Stimulated activated CD4-positive, alpha-beta T cell treated with anti-CD3 and anti-CD28 coated beads, Interleukin-15, amount 100 ng/mL, for 24 hours (primary cell): ENCODE measurements around the gene AIMP2.
"Not testable (repeated sequence)": the region's sequence is repeated elsewhere in the genome, so short reads cannot be mapped to it uniquely, and the experiment has no call there.

Experiments used
- DNase-seq: peaks from one replicate; pipeline ENCODE4 v3.0.0-alpha.2; 2020

AIMP2 gene

GRCh38 chr7:6026820-6027311 lies 17.8 kb downstream of the AIMP2 start:
- DNase-seq, result no peak

GRCh38 chr7:6027806-6028365 lies 18.8 kb downstream of the AIMP2 start:
- no peak for DNase-seq

- no peak for DNase-seq
Measured at GRCh38 chr7:6028563-6028962, 19.5 kb downstream of the AIMP2 start.

- no peak for DNase-seq
Measured at GRCh38 chr7:6030988-6031387, 21.9 kb downstream of the AIMP2 start, which contains the start of gene ANKRD61. Gene ANKRD61 (plus strand): TSS chr7:6031376. CDS start chr7:6031376, 0 bp downstream.

GRCh38 chr7:6031567-6031966 lies 22.5 kb downstream of the AIMP2 start:
- DNase-seq, result no peak

- no peak for DNase-seq
Measured at GRCh38 chr7:6032167-6032566, 23.1 kb downstream of the AIMP2 start.

- DNase-seq, result no peak
Measured at GRCh38 chr7:6032641-6033040, 23.6 kb downstream of the AIMP2 start.

- no peak for DNase-seq
Measured at GRCh38 chr7:6035165-6035564, 26.1 kb downstream of the AIMP2 start.

GRCh38 chr7:6035686-6036085 lies 26.6 kb downstream of the AIMP2 start:
- no peak for DNase-seq

GRCh38 chr7:6049780-6050179 lies 40.7 kb downstream of the AIMP2 start:
- DNase-seq, result no peak

- DNase-seq, result not testable (repeated sequence)
Measured at GRCh38 chr7:6051185-6051584, 42.1 kb downstream of the AIMP2 start.

- DNase-seq, result no peak
Measured at GRCh38 chr7:6056616-6057015, 47.5 kb downstream of the AIMP2 start.

- DNase-seq, result no peak
Measured at GRCh38 chr7:6057316-6058129, 48.5 kb downstream of the AIMP2 start.

GRCh38 chr7:6059941-6060340 lies 50.9 kb downstream of the AIMP2 start:
- DNase-seq, result not testable (repeated sequence)

GRCh38 chr7:6071406-6071805 lies 62.3 kb downstream of the AIMP2 start:
- DNase-seq, result no peak
